OCI-LY1 (cell line): ENCODE measurements around the gene SYNGR2.
A peak's percentile ranks its signal among the peaks of the same experiment; 100 is the strongest.

ENCODE experiments used
- H2AFZ ChIP-seq: fragments of 200-600 bp; sonication (generic), shearing (Covaris generic); 2 replicates; pipeline ENCODE4 v1.6.0; 2014; ENCODE audit warnings: antibody characterized with exemption, mild to moderate bottlenecking, low read length
- H3F3A ChIP-seq: fragments of 200-600 bp; sonication (generic), shearing (Covaris generic); 2 replicates; pipeline ENCODE4 v1.6.0; 2014; ENCODE audit warnings: mild to moderate bottlenecking, antibody characterized with exemption, low read length, moderate library complexity; ENCODE audit not compliant: insufficient read depth
- H3K27ac ChIP-seq: fragments of 200-600 bp; sonication (generic); 2 replicates; pipeline ENCODE4 v1.5.1; 2014; ENCODE audit warnings: low read length, mixed run types, mild to moderate bottlenecking, low read depth; ENCODE audit not compliant: poor library complexity, severe bottlenecking
- H3K27me3 ChIP-seq: fragments of 200-600 bp; sonication (generic); 2 replicates; pipeline ENCODE4 v1.6.0; 2014; ENCODE audit warnings: antibody characterized with exemption, mild to moderate bottlenecking, low read length, moderate library complexity; ENCODE audit not compliant: insufficient read depth
- H3K36me3 ChIP-seq: fragments of 200-600 bp; sonication (generic); 2 replicates; pipeline ENCODE4 v1.6.1; 2014; ENCODE audit warnings: mild to moderate bottlenecking, antibody characterized with exemption, low read length, moderate library complexity, mixed read lengths; ENCODE audit not compliant: insufficient read depth
- H3K4me1 ChIP-seq: fragments of 200-600 bp; sonication (generic); 2 replicates; pipeline ENCODE4 v1.5.1; 2014; ENCODE audit warnings: mild to moderate bottlenecking, low read length, moderate library complexity; ENCODE audit not compliant: insufficient read depth, severe bottlenecking
- H3K4me2 ChIP-seq: fragments of 200-600 bp; sonication (generic), shearing (Covaris generic); 2 replicates; pipeline ENCODE4 v1.6.1; 2014; ENCODE audit warnings: low read length
- H3K4me3 ChIP-seq: fragments of 200-600 bp; sonication (generic); 2 replicates; pipeline ENCODE4 v1.5.1; 2014; ENCODE audit warnings: low read length, low read depth, mild to moderate bottlenecking, mixed read lengths; ENCODE audit not compliant: poor library complexity, severe bottlenecking
- H3K79me2 ChIP-seq: fragments of 200-600 bp; shearing (Covaris generic); 2 replicates; pipeline ENCODE4 v1.6.1; 2016; ENCODE audit warnings: mixed run types, low read length, mixed read lengths; ENCODE audit not compliant: insufficient read depth
- H3K9ac ChIP-seq: fragments of 200-600 bp; sonication (generic), shearing (Covaris generic); 2 replicates; pipeline ENCODE4 v1.6.1; 2014; ENCODE audit warnings: mild to moderate bottlenecking, low read length, mixed read lengths
- H3K9me2 ChIP-seq: fragments of 200-600 bp; sonication (generic), shearing (Covaris generic); 2 replicates; pipeline ENCODE4 v1.6.1; 2014; ENCODE audit warnings: low read depth, mild to moderate bottlenecking, low read length, mixed read lengths
- H3K9me3 ChIP-seq: fragments of 200-600 bp; shearing (Covaris generic); 2 replicates; pipeline ENCODE4 v1.6.1; 2014; ENCODE audit warnings: low read length, mixed read lengths
- H4K20me1 ChIP-seq: fragments of 200-600 bp; sonication (generic), shearing (Covaris generic); 2 replicates; pipeline ENCODE4 v1.6.0; 2016; ENCODE audit warnings: mild to moderate bottlenecking, low read length; ENCODE audit not compliant: insufficient read depth
- CTCF ChIP-seq: fragments of 200-600 bp; sonication (generic), shearing (Covaris generic); IDR thresholded peaks from 2 replicates; pipeline ENCODE4 v1.5.1; 2017; ENCODE audit warnings: mild to moderate bottlenecking, antibody characterized with exemption, low read length, moderate library complexity, mixed read lengths
- EZH2 ChIP-seq: fragments of 200-600 bp; sonication (generic), shearing (Covaris generic); IDR thresholded peaks from 2 replicates; pipeline ENCODE4 v1.8.0; 2017; ENCODE audit warnings: borderline replicate concordance, mixed run types, mild to moderate bottlenecking, antibody characterized with exemption, low read length, moderate library complexity, mixed read lengths

SYNGR2 gene

GRCh38 chr17:78168242-78168902 lies at the start of gene SYNGR2:
Gene SYNGR2, plus strand, starts transcription at chr17:78168581. Its CDS starts 36 bp downstream, at chr17:78168617.
- no peak within 1 kb of the TSS for H2AFZ ChIP-seq
- H3K4me2 ChIP-seq, result peak within 1 kb of the TSS; percentile 61
- H3K9me2 ChIP-seq, result no peaks in the 10 kb centered on the region
- H3K27me3 ChIP-seq, result no peaks in the 10 kb centered on the region
- peak within 1 kb of the TSS; percentile 62 for H3K4me3 ChIP-seq
- no peaks in the 10 kb centered on the region for H3K79me2 ChIP-seq
- peak within 1 kb of the TSS; percentile 13 for H3K27ac ChIP-seq
- peaks cover 52% of the 10 kb centered on the region for H3K4me1 ChIP-seq
- no peaks in the 10 kb centered on the region for H3F3A ChIP-seq
- H3K36me3 ChIP-seq, result peaks cover 25% of the 10 kb centered on the region
- H4K20me1 ChIP-seq, result no peaks in the 10 kb centered on the region
- no peaks in the 10 kb centered on the region for H3K9me3 ChIP-seq
- peak within 1 kb of the TSS; percentile 59 for H3K9ac ChIP-seq
- no peak for TF ChIP-seq CTCF
- TF ChIP-seq EZH2, result no peak

GRCh38 chr17:78118801-78119241 lies 49.6 kb upstream of the SYNGR2 start:
- Histone ChIP-seq H2AFZ (no peak overlapping the region), H3K4me3 (no peak overlapping the region), H3K27ac (no peak overlapping the region), H3K27me3 (no peaks in the 10 kb centered on the region), H3K4me2 (no peak overlapping the region), H3K79me2 (no peaks in the 10 kb centered on the region), H3K9me2 (no peaks in the 10 kb centered on the region), H3K9me3 (no peaks in the 10 kb centered on the region), H3F3A (no peaks in the 10 kb centered on the region), H3K9ac (no peak overlapping the region), H4K20me1 (no peaks in the 10 kb centered on the region), H3K4me1 (peaks cover 27% of the 10 kb centered on the region), H3K36me3 (peaks cover 39% of the 10 kb centered on the region)
- TF ChIP-seq CTCF, result no peak
- TF ChIP-seq EZH2, result no peak

- no peaks in the 10 kb centered on the region for H3K79me2 ChIP-seq
- H3K4me1 ChIP-seq, result peaks cover 44% of the 10 kb centered on the region
- H3K4me2 ChIP-seq, result no peak overlapping the region
- no peaks in the 10 kb centered on the region for H3F3A ChIP-seq
- no peak overlapping the region for H3K9ac ChIP-seq
- H3K27ac ChIP-seq, result no peak overlapping the region
- no peaks in the 10 kb centered on the region for H4K20me1 ChIP-seq
- H3K9me2 ChIP-seq, result no peaks in the 10 kb centered on the region
- TF ChIP-seq CTCF (no peak), EZH2 (no peak)
- no peaks in the 10 kb centered on the region for H3K9me3 ChIP-seq
- H2AFZ ChIP-seq, result no peak overlapping the region
- H3K27me3 ChIP-seq, result no peaks in the 10 kb centered on the region
- H3K4me3 ChIP-seq, result no peak overlapping the region
- peaks cover 42% of the 10 kb centered on the region for H3K36me3 ChIP-seq
Measured at GRCh38 chr17:78120537-78120936, 47.8 kb upstream of the SYNGR2 start.
